ENCODE measurements around the gene ITPR1. TPM values are rescaled to one million over a fixed set of nuclear protein-coding genes. Genes with fewer than 3 reads are reported as not detected.

The ITPR1 gene
- total and polyA plus RNA-seq, 3 experiments from 2014 or later, result 14.9 to 85.8 (median 82.6) TPM

GRCh38 chr3:4838621-4839022 lies 345.5 kb downstream of the ITPR1 start:
- peak overlapping the region in 4 of 8 donors; percentile 12 to 62 (median 28) for H3K27ac Mint-ChIP-seq
- Histone ChIP-seq H3K4me3 (ENCODE audit: low read length) (no peak overlapping the region), H3K4me1 (ENCODE audit: insufficient read depth, low read length) (peaks cover 70% of the 10 kb centered on the region), H3K36me3 (ENCODE audit: insufficient read depth, low read length) (no peaks in the 10 kb centered on the region), H3K27me3 (ENCODE audit: insufficient read depth, low read length, poor library complexity, severe bottlenecking) (no peaks in the 10 kb centered on the region), H3K9me3 (ENCODE audit: low read length) (no peaks in the 10 kb centered on the region), H3K27ac (ENCODE audit: low read depth, low read length) (no peak overlapping the region)
- H3K27me3 Mint-ChIP-seq, result no peaks in the 10 kb centered on the region
- H3K4me1 Mint-ChIP-seq, result peaks cover 51 to 72% (median 71%) of the 10 kb centered on the region in 3 donors
- no peaks in the 10 kb centered on the region for H3K9me3 Mint-ChIP-seq
- ChIA-PET POLR2A (no interaction called here), CTCF (interaction anchor here (0.6 to 2.3 kb wide), 3 partner anchors 127 to 145 kb away, joined by 3 to 5 read pairs (median 4); no protein-coding TSS in a partner anchor)
- H3K4me3 Mint-ChIP-seq, result no peak overlapping the region
- peaks cover 9 to 24% (median 16%) of the 10 kb centered on the region in 3 donors for H3K36me3 Mint-ChIP-seq
- DNase-seq, result no peak

- Histone ChIP-seq H3K36me3 (ENCODE audit: insufficient read depth, low read length) (no peaks in the 10 kb centered on the region), H3K9me3 (ENCODE audit: low read length) (no peaks in the 10 kb centered on the region), H3K27me3 (ENCODE audit: insufficient read depth, low read length, poor library complexity, severe bottlenecking) (no peaks in the 10 kb centered on the region), H3K27ac (ENCODE audit: low read depth, low read length) (no peak overlapping the region), H3K4me3 (ENCODE audit: low read length) (no peak overlapping the region), H3K4me1 (ENCODE audit: insufficient read depth, low read length) (peaks cover 70% of the 10 kb centered on the region)
- peaks cover 9 to 24% (median 16%) of the 10 kb centered on the region in 3 donors for H3K36me3 Mint-ChIP-seq
- H3K4me3 Mint-ChIP-seq, result no peak overlapping the region
- H3K9me3 Mint-ChIP-seq, result no peaks in the 10 kb centered on the region
- POLR2A ChIA-PET, result no interaction called here
- CTCF ChIA-PET, result interaction anchor here (0.6 to 2.3 kb wide), 3 partner anchors 128 to 154 kb away, joined by 3 to 5 read pairs (median 3); no protein-coding TSS in a partner anchor
- H3K27ac Mint-ChIP-seq, result peak overlapping the region in 1 of 8 donors; percentile 13
- H3K4me1 Mint-ChIP-seq, result peaks cover 47 to 69% (median 69%) of the 10 kb centered on the region in 3 donors
- DNase-seq, result no peak
- no peaks in the 10 kb centered on the region for H3K27me3 Mint-ChIP-seq
Measured at GRCh38 chr3:4839278-4839677, 346.1 kb downstream of the ITPR1 start.

GRCh38 chr3:4841225-4841624 lies 348.1 kb downstream of the ITPR1 start:
- Mint-ChIP-seq H3K27ac (peak overlapping the region in 7 of 8 donors; percentile 20 to 72 (median 64)), H3K4me1 (peaks cover 44 to 69% (median 67%) of the 10 kb centered on the region in 3 donors), H3K27me3 (no peaks in the 10 kb centered on the region), H3K36me3 (peaks cover 9 to 22% (median 15%) of the 10 kb centered on the region in 3 donors), H3K9me3 (no peaks in the 10 kb centered on the region), H3K4me3 (peak overlapping the region in 1 of 7 donors; percentile 12)
- CTCF ChIA-PET, result interaction anchor here (1.0 to 1.6 kb wide), 3 partner anchors 8 to 182 kb away, joined by 3 read pairs; no protein-coding TSS in a partner anchor
- H3K9me3 ChIP-seq (ENCODE audit: low read length), result no peaks in the 10 kb centered on the region
- no peak for DNase-seq
- POLR2A ChIA-PET, result no interaction called here
- no peaks in the 10 kb centered on the region for H3K36me3 ChIP-seq (ENCODE audit: insufficient read depth, low read length)
- H3K4me3 ChIP-seq (ENCODE audit: low read length), result no peak overlapping the region
- no peaks in the 10 kb centered on the region for H3K27me3 ChIP-seq (ENCODE audit: insufficient read depth, low read length, poor library complexity, severe bottlenecking)
- H3K4me1 ChIP-seq (ENCODE audit: insufficient read depth, low read length), result peaks cover 70% of the 10 kb centered on the region
- no peak overlapping the region for H3K27ac ChIP-seq (ENCODE audit: low read depth, low read length)

- ChIA-PET CTCF (interaction anchor here (0.8 to 1.6 kb wide), 4 partner anchors 8 to 181 kb away, joined by 3 to 4 read pairs (median 3); no protein-coding TSS in a partner anchor), POLR2A (interaction anchor here (0.7 kb wide), 1 partner anchor 20 kb away, joined by 3 read pairs; no protein-coding TSS in a partner anchor)
- peaks cover 9 to 18% (median 14%) of the 10 kb centered on the region in 3 donors for H3K36me3 Mint-ChIP-seq
- no peak for DNase-seq
- Histone ChIP-seq H3K9me3 (ENCODE audit: low read length) (no peaks in the 10 kb centered on the region), H3K4me1 (ENCODE audit: insufficient read depth, low read length) (peaks cover 70% of the 10 kb centered on the region), H3K36me3 (ENCODE audit: insufficient read depth, low read length) (no peaks in the 10 kb centered on the region), H3K27me3 (ENCODE audit: insufficient read depth, low read length, poor library complexity, severe bottlenecking) (no peaks in the 10 kb centered on the region), H3K4me3 (ENCODE audit: low read length) (no peak overlapping the region), H3K27ac (ENCODE audit: low read depth, low read length) (no peak overlapping the region)
- H3K4me1 Mint-ChIP-seq, result peaks cover 49 to 69% (median 68%) of the 10 kb centered on the region in 3 donors
- H3K9me3 Mint-ChIP-seq, result no peaks in the 10 kb centered on the region
- H3K4me3 Mint-ChIP-seq, result peak overlapping the region in 2 of 7 donors; percentile 12 to 32
- no peaks in the 10 kb centered on the region for H3K27me3 Mint-ChIP-seq
- H3K27ac Mint-ChIP-seq, result peak overlapping the region; percentile 20 to 72 (median 62)
Measured at GRCh38 chr3:4841776-4842440, 348.8 kb downstream of the ITPR1 start.

- Histone ChIP-seq H3K36me3 (ENCODE audit: insufficient read depth, low read length) (no peaks in the 10 kb centered on the region), H3K9me3 (ENCODE audit: low read length) (no peaks in the 10 kb centered on the region), H3K27ac (ENCODE audit: low read depth, low read length) (no peak overlapping the region), H3K4me3 (ENCODE audit: low read length) (no peak overlapping the region), H3K4me1 (ENCODE audit: insufficient read depth, low read length) (peaks cover 81% of the 10 kb centered on the region), H3K27me3 (ENCODE audit: insufficient read depth, low read length, poor library complexity, severe bottlenecking) (no peaks in the 10 kb centered on the region)
- Mint-ChIP-seq H3K27me3 (no peaks in the 10 kb centered on the region), H3K9me3 (no peaks in the 10 kb centered on the region), H3K4me3 (peak overlapping the region in 1 of 7 donors; percentile 8), H3K36me3 (peaks cover 2 to 5% (median 4%) of the 10 kb centered on the region in 3 donors), H3K27ac (peak overlapping the region in 6 of 8 donors; percentile 42 to 87 (median 81)), H3K4me1 (peaks cover 55 to 79% (median 75%) of the 10 kb centered on the region in 3 donors)
- no peak for DNase-seq
- ChIA-PET POLR2A (interaction anchor here (0.6 to 1.0 kb wide), 3 partner anchors 17 to 375 kb away, joined by 3 read pairs; no protein-coding TSS in a partner anchor), CTCF (no interaction called here)
Measured at GRCh38 chr3:4843619-4844018, 350.5 kb downstream of the ITPR1 start.

- CTCF ChIA-PET, result no interaction called here
- Mint-ChIP-seq H3K27me3 (no peaks in the 10 kb centered on the region), H3K27ac (peak overlapping the region; percentile 31 to 91 (median 80)), H3K36me3 (peaks cover 0 to 5% (median 4%) of the 10 kb centered on the region in 3 donors), H3K4me3 (peak overlapping the region in 6 of 7 donors; percentile 6 to 42 (median 24)), H3K9me3 (no peaks in the 10 kb centered on the region), H3K4me1 (peaks cover 68 to 94% (median 91%) of the 10 kb centered on the region in 3 donors)
- H3K9me3 ChIP-seq (ENCODE audit: low read length), result no peaks in the 10 kb centered on the region
- POLR2A ChIA-PET, result no interaction called here
- H3K36me3 ChIP-seq (ENCODE audit: insufficient read depth, low read length), result no peaks in the 10 kb centered on the region
- H3K4me1 ChIP-seq (ENCODE audit: insufficient read depth, low read length), result peaks cover 99% of the 10 kb centered on the region
- no peak overlapping the region for H3K27ac ChIP-seq (ENCODE audit: low read depth, low read length)
- no peaks in the 10 kb centered on the region for H3K27me3 ChIP-seq (ENCODE audit: insufficient read depth, low read length, poor library complexity, severe bottlenecking)
- no peak overlapping the region for H3K4me3 ChIP-seq (ENCODE audit: low read length)
- peak in 2 of 5 donors; percentile 73 for DNase-seq
Measured at GRCh38 chr3:4845882-4846281, 352.7 kb downstream of the ITPR1 start.

- H3K4me3 Mint-ChIP-seq, result no peak overlapping the region
- H3K4me1 ChIP-seq (ENCODE audit: insufficient read depth, low read length), result peaks cover 99% of the 10 kb centered on the region
- H3K9me3 ChIP-seq (ENCODE audit: low read length), result no peaks in the 10 kb centered on the region
- no peaks in the 10 kb centered on the region for H3K27me3 Mint-ChIP-seq
- ChIA-PET POLR2A (no interaction called here), CTCF (no interaction called here)
- H3K27ac Mint-ChIP-seq, result peak overlapping the region in 6 of 8 donors; percentile 35 to 91 (median 81)
- no peaks in the 10 kb centered on the region for H3K36me3 ChIP-seq (ENCODE audit: insufficient read depth, low read length)
- peaks cover 69 to 94% (median 91%) of the 10 kb centered on the region in 3 donors for H3K4me1 Mint-ChIP-seq
- H3K36me3 Mint-ChIP-seq, result peaks cover 0 to 5% (median 4%) of the 10 kb centered on the region in 3 donors
- no peak for DNase-seq
- H3K9me3 Mint-ChIP-seq, result no peaks in the 10 kb centered on the region
- H3K27me3 ChIP-seq (ENCODE audit: insufficient read depth, low read length, poor library complexity, severe bottlenecking), result no peaks in the 10 kb centered on the region
- no peak overlapping the region for H3K4me3 ChIP-seq (ENCODE audit: low read length)
- H3K27ac ChIP-seq (ENCODE audit: low read depth, low read length), result no peak overlapping the region
Measured at GRCh38 chr3:4846543-4846942, 353.4 kb downstream of the ITPR1 start.

All from CD8-positive, alpha-beta memory T cell (primary cell).